Neural progenitor cell (in vitro differentiated cells): ENCODE results near the gene PPIP5K1. TPM values are rescaled to one million over a fixed set of nuclear protein-coding genes. Genes with fewer than 3 reads are reported as not detected.
"Not testable (repeated sequence)": the region's sequence is repeated elsewhere in the genome, so short reads cannot be mapped to it uniquely, and the experiment has no call there.

ENCODE experiments used
- DNase-seq: peaks from one replicate; pipeline ENCODE4 v3.0.0-alpha.2; 2016; ENCODE audit warnings: low spot score
- H2AFZ ChIP-seq: fragments of 200-600 bp; sonication (generic); replicated peaks from 2 replicates; pipeline ENCODE4 v1.6.1; 2016; ENCODE audit warnings: antibody characterized with exemption
- H3F3A ChIP-seq: fragments of 200-600 bp; sonication (generic); 2 replicates; pipeline ENCODE4 v1.6.1; 2016; ENCODE audit warnings: antibody characterized with exemption, low read depth
- H3K27ac ChIP-seq: fragments of 200-600 bp; sonication (generic); 2 replicates; pipeline ENCODE4 v1.5.1; 2016; ENCODE audit warnings: mild to moderate bottlenecking
- H3K27me3 ChIP-seq: fragments of 200-600 bp; sonication (generic); 2 replicates; pipeline ENCODE4 v1.6.1; 2016; ENCODE audit warnings: mild to moderate bottlenecking, moderate library complexity
- H3K36me3 ChIP-seq: fragments of 200-600 bp; sonication (generic); 2 replicates; pipeline ENCODE4 v1.5.1; 2016
- H3K4me1 ChIP-seq: fragments of 200-600 bp; sonication (generic); 2 replicates; pipeline ENCODE4 v1.6.1; 2016; ENCODE audit warnings: mixed run types
- H3K4me2 ChIP-seq: fragments of 200-600 bp; sonication (generic); 2 replicates; pipeline ENCODE4 v1.6.1; 2016
- H3K4me3 ChIP-seq: fragments of 200-600 bp; sonication (generic); 2 replicates; pipeline ENCODE4 v1.5.1; 2016
- H3K79me2 ChIP-seq: fragments of 200-600 bp; sonication (generic); 2 replicates; pipeline ENCODE4 v1.6.1; 2016; ENCODE audit warnings: low read depth
- H3K9ac ChIP-seq: fragments of 200-600 bp; sonication (generic); 2 replicates; pipeline ENCODE4 v1.6.1; 2016
- H3K9me3 ChIP-seq: fragments of 200-600 bp; sonication (generic); 2 replicates; pipeline ENCODE4 v1.5.1; 2016; ENCODE audit warnings: low read depth
- H4K20me1 ChIP-seq: fragments of 200-600 bp; sonication (generic); 2 replicates; pipeline ENCODE4 v1.6.1; 2016; ENCODE audit warnings: low read depth
- H3K27ac Mint-ChIP-seq: 3 replicates; pipeline ENCODE4 v1.8.0; 2021; ENCODE audit warnings: mixed read lengths
- H3K27me3 Mint-ChIP-seq: 2 replicates; pipeline ENCODE4 v1.8.0; 2022; ENCODE audit warnings: low read depth, mild to moderate bottlenecking, inconsistent platforms, moderate library complexity, mixed read lengths; ENCODE audit not compliant: insufficient read depth
- H3K36me3 Mint-ChIP-seq: 3 replicates; pipeline ENCODE4 v1.8.0; 2021; ENCODE audit warnings: mixed read lengths
- H3K4me1 Mint-ChIP-seq: 3 replicates; pipeline ENCODE4 v1.8.0; 2021; ENCODE audit warnings: mixed read lengths
- H3K4me3 Mint-ChIP-seq: 3 replicates; pipeline ENCODE4 v1.8.0; 2021; ENCODE audit warnings: mild to moderate bottlenecking, moderate library complexity, mixed read lengths
- H3K9me3 Mint-ChIP-seq: 3 replicates; pipeline ENCODE4 v1.8.0; 2020; ENCODE audit warnings: mixed read lengths
- total RNA-seq: library from RNA; depleted of rRNA; stranded (reverse); fragments of >200 nt; gene quantifications from 2 replicates; pipeline ENCODE4 v1.2.3, GENCODE V29; 2015; ENCODE audit warnings: low replicate concordance

Gene PPIP5K1
- total RNA-seq, 1 donor from 2014 or later: 17.0 TPM

- H3K4me1 Mint-ChIP-seq, H3K27me3 Mint-ChIP-seq, H3F3A ChIP-seq, H3K36me3 Mint-ChIP-seq, H3K27ac Mint-ChIP-seq, DNase-seq, H3K27me3 ChIP-seq, H3K9me3 ChIP-seq, H2AFZ ChIP-seq, H3K9ac ChIP-seq, H3K9me3 Mint-ChIP-seq, H3K36me3 ChIP-seq, H3K4me1 ChIP-seq, H3K4me2 ChIP-seq, H3K27ac ChIP-seq, H4K20me1 ChIP-seq, H3K79me2 ChIP-seq, H3K4me3 ChIP-seq, H3K4me3 Mint-ChIP-seq: not testable (repeated sequence)
Measured at GRCh38 chr15:43602233-43602632, 12.2 kb upstream of the PPIP5K1 start.

DNA sequence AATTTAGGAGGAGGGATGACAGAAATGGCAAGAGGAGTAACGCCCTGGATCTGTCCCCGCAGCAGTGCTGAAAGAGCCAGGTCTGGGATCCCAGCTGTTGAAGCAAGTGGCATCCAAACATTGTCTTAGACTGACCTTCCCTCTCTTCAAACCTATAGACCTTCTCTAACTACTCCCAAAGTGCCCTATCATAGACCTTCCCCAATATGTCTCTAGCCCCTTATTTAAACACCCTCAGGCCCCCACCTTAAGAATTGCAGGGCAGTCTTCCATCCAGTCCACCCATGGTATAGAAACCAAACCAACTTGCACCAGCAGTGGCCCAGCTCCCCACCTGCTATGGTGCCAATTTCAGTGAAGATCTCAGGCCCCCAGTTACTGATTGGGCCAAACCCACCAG, 10.2 kb upstream of the PPIP5K1 start:
- not testable (repeated sequence) for H3K27me3 Mint-ChIP-seq, DNase-seq, H3K4me1 Mint-ChIP-seq

GRCh38 chr15:43599131-43599530, 9.1 kb upstream of the PPIP5K1 start:
- not testable (repeated sequence) for H3K9me3 Mint-ChIP-seq, H3K4me1 Mint-ChIP-seq

More for the DNA sequence above, 10.2 kb upstream of the PPIP5K1 start:
- not testable (repeated sequence) for H3K27me3 ChIP-seq, H3K36me3 Mint-ChIP-seq, H2AFZ ChIP-seq, H3K27ac ChIP-seq, H3K79me2 ChIP-seq, H3K9ac ChIP-seq, H3K27ac Mint-ChIP-seq, H3K36me3 ChIP-seq, H4K20me1 ChIP-seq, H3K9me3 Mint-ChIP-seq, H3K4me3 ChIP-seq, H3K9me3 ChIP-seq, H3K4me2 ChIP-seq, H3K4me1 ChIP-seq, H3F3A ChIP-seq, H3K4me3 Mint-ChIP-seq

DNA sequence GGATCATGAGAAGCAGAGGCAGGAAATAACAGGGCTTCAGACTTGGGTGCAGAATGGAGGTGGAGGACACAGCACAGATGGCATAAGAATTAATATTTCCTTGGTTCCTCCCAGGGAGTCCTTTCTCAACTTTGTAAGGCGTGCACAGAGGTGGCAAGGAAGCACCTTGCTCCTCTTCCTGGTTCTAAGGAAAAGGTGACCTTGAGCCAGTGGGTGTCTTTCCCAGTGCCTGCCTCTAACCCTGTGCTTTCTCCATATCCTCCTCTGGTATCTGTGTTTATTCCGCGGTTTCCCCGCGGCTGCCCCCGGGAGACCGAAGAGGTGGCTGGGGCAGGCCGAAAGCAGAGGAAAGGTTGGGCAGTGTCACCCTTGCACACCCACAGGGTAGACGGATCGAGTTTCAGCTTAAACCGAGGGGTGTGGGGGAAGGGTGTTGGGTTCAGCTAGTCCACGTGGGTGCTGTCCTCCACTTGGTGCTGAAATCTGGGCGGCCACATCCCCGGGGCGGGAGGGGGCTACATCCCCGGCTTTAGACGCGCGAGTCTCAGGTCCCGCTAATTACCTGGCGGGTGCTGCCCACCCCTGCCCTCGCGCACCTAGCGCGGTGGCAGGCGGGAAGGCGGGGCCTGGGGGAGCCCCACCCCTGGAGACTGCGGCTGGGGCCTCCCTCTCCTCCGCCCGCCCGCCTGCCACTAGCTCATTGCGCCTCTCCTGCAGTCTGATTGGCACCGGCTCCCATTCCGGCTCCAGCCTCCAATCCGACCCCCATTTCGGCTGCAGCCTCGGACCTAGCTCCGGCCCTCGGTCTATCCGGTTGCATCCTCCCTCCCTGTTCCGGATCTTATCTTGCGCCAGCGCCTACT, 3.6 kb upstream of the PPIP5K1 start, which contains the start of gene CKMT1B:
TSS of gene CKMT1B (plus strand) at position 700 of the 863 bp plus-strand sequence. CDS start 192 bp downstream, outside the sequence.
- not testable (repeated sequence) for H4K20me1 ChIP-seq, H3K4me3 ChIP-seq, H3K9me3 Mint-ChIP-seq, H3K79me2 ChIP-seq, DNase-seq, H3K4me1 ChIP-seq, H3K4me3 Mint-ChIP-seq, H3K36me3 ChIP-seq, H3K27ac Mint-ChIP-seq, H3K27ac ChIP-seq, H2AFZ ChIP-seq, H3K4me2 ChIP-seq, H3K27me3 Mint-ChIP-seq, H3K36me3 Mint-ChIP-seq, H3K9me3 ChIP-seq, H3K9ac ChIP-seq, H3K4me1 Mint-ChIP-seq, H3F3A ChIP-seq, H3K27me3 ChIP-seq

More at GRCh38 chr15:43599131-43599530, 9.1 kb upstream of the PPIP5K1 start:
- H3K4me1 ChIP-seq, H3K27ac Mint-ChIP-seq, DNase-seq, H3K36me3 Mint-ChIP-seq, H3K36me3 ChIP-seq, H3K27me3 ChIP-seq, H3K27ac ChIP-seq, H4K20me1 ChIP-seq, H3K9me3 ChIP-seq, H3K79me2 ChIP-seq, H3K9ac ChIP-seq, H3F3A ChIP-seq, H3K4me3 ChIP-seq, H3K4me2 ChIP-seq, H3K27me3 Mint-ChIP-seq, H2AFZ ChIP-seq, H3K4me3 Mint-ChIP-seq: not testable (repeated sequence)

DNA sequence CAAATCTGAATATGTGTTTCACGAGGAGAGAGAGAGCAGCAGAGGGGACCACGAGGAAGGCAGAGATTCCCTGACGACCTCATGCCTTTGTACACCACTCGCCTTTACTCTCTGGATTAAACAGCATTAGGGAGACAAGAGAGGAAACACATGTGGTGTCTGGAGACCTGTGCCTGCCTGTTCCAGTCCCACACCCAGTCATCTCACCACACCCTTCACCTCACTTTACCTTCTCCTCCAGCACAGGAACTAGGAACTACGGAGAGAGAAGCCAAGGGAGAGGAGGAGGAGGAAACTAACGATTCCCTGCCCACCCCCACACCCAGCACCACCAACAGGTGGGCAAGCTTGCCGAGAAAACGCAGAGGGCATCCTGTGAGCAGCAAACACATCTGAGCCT, 2.8 kb upstream of the PPIP5K1 start:
- H3K4me1 ChIP-seq, H3F3A ChIP-seq, H4K20me1 ChIP-seq, H3K79me2 ChIP-seq, H2AFZ ChIP-seq, H3K9ac ChIP-seq, H3K9me3 Mint-ChIP-seq, DNase-seq, H3K27me3 ChIP-seq, H3K4me2 ChIP-seq, H3K4me3 Mint-ChIP-seq, H3K36me3 ChIP-seq, H3K27me3 Mint-ChIP-seq, H3K4me1 Mint-ChIP-seq, H3K27ac Mint-ChIP-seq, H3K27ac ChIP-seq, H3K36me3 Mint-ChIP-seq, H3K4me3 ChIP-seq, H3K9me3 ChIP-seq: not testable (repeated sequence)

GRCh38 chr15:43574607-43575006, 15.4 kb downstream of the PPIP5K1 start:
- not testable (repeated sequence) for H3K4me2 ChIP-seq, DNase-seq, H3K9me3 ChIP-seq, H3K27ac ChIP-seq, H3K4me1 ChIP-seq, H3K4me3 ChIP-seq, H3K4me3 Mint-ChIP-seq, H3K27me3 ChIP-seq, H3K27ac Mint-ChIP-seq, H3K27me3 Mint-ChIP-seq, H3K36me3 Mint-ChIP-seq, H2AFZ ChIP-seq, H4K20me1 ChIP-seq, H3K4me1 Mint-ChIP-seq, H3K36me3 ChIP-seq, H3K9me3 Mint-ChIP-seq, H3K9ac ChIP-seq, H3K79me2 ChIP-seq, H3F3A ChIP-seq

DNA sequence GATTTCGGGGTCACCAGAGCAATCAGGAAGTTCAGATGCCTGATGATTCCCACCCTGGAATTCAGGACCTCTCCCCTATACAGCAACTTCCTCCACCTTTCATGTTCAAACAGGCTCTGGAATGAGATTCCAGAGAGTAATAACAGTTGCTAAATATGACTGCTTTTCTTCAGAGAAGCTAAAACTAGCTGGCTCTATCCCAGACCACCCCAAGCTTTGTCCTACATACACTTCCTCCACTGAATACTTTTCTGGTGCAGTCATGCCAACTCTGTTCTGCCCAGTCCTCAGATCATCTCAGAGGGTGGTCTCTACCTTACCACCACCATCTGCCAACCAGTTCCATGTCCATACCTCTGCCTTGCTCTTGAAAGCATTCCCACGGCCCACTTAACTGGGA, 23.4 kb downstream of the PPIP5K1 start:
- H3F3A ChIP-seq, H3K9me3 ChIP-seq, H3K9ac ChIP-seq, H3K36me3 ChIP-seq, H3K27ac ChIP-seq, H3K27me3 ChIP-seq, H2AFZ ChIP-seq, H3K9me3 Mint-ChIP-seq, H4K20me1 ChIP-seq, H3K36me3 Mint-ChIP-seq, H3K4me1 ChIP-seq, H3K4me1 Mint-ChIP-seq, H3K4me3 Mint-ChIP-seq, H3K4me2 ChIP-seq, H3K27ac Mint-ChIP-seq, DNase-seq, H3K27me3 Mint-ChIP-seq, H3K4me3 ChIP-seq, H3K79me2 ChIP-seq: not testable (repeated sequence)

- not testable (repeated sequence) for H3F3A ChIP-seq, DNase-seq, H3K4me2 ChIP-seq, H3K4me1 Mint-ChIP-seq, H3K9me3 ChIP-seq, H3K9ac ChIP-seq, H2AFZ ChIP-seq, H3K36me3 Mint-ChIP-seq, H3K36me3 ChIP-seq, H3K27me3 Mint-ChIP-seq, H3K4me3 ChIP-seq, H4K20me1 ChIP-seq, H3K27ac ChIP-seq, H3K27ac Mint-ChIP-seq, H3K27me3 ChIP-seq, H3K4me1 ChIP-seq, H3K79me2 ChIP-seq, H3K9me3 Mint-ChIP-seq, H3K4me3 Mint-ChIP-seq
Measured at GRCh38 chr15:43563793-43564192, 26.2 kb downstream of the PPIP5K1 start.
